Panc1 (cell line): Measurements from ENCODE around the gene CCDC40. TPM values are rescaled to one million over a fixed set of nuclear protein-coding genes. Genes with fewer than 3 reads are reported as not detected.

ENCODE experiments used
- ATAC-seq: fragments of 200-7000 bp; cut with Tn5 transposase; 2 replicates; pipeline ENCODE4 v1.9.1; 2020; ENCODE audit warnings: mild to moderate bottlenecking, moderate library complexity
- BruUV-seq: library from RNA; stranded (reverse); fragments of 400-500 nt; replicated peaks from 2 replicates; lab custom pipeline; 2021; lab: Mats Ljungman, UMichigan
- CTCF ChIA-PET: fragments of 300-600 bp; sonication (Branson Sonifier 250); formaldehyde crosslinking; loops from one replicate; lab custom pipeline; 2022; ENCODE audit warnings: antibody characterized with exemption; lab: Charles Lee
- POLR2A ChIA-PET: fragments of 300-600 bp; sonication (Branson Sonifier 250); formaldehyde crosslinking; loops from one replicate; lab custom pipeline; 2022; ENCODE audit warnings: antibody characterized with exemption; lab: Charles Lee
- DNase-seq: peaks from one replicate; pipeline ENCODE4 v3.0.0-alpha.2; 2010; ENCODE audit warnings: low read depth, low spot score
- H3K27ac ChIP-seq: 2 replicates; pipeline ENCODE4 v1.5.1; 2011; ENCODE audit warnings: mild to moderate bottlenecking, low read length, inconsistent platforms
- H3K27me3 ChIP-seq: fragments of 200-500 bp; sonication (Bioruptor generic); 2 replicates; pipeline ENCODE4 v1.6.0; 2014; ENCODE audit warnings: low read length, inconsistent platforms; ENCODE audit not compliant: control insufficient read depth, insufficient read depth
- H3K36me3 ChIP-seq: fragments of 200-500 bp; sonication (Bioruptor generic); 2 replicates; pipeline ENCODE4 v1.5.1; 2014; ENCODE audit warnings: inconsistent platforms, mild to moderate bottlenecking, low read length, moderate library complexity; ENCODE audit not compliant: control insufficient read depth, insufficient read depth
- H3K4me1 ChIP-seq: 2 replicates; pipeline ENCODE4 v1.5.1; 2011; ENCODE audit warnings: inconsistent platforms, mild to moderate bottlenecking, low read length, moderate library complexity; ENCODE audit not compliant: control insufficient read depth, insufficient read depth
- H3K4me3 ChIP-seq, 2 experiments: 2 replicates each; pipeline ENCODE4 v1.5.1; 2011 to 2012; ENCODE audit warnings: low read depth in 2 of 2, low read length in 2 of 2, mild to moderate bottlenecking in 2 of 2, inconsistent platforms in 1 of 2, moderate library complexity in 1 of 2
- H3K9me3 ChIP-seq: fragments of 200-500 bp; sonication (Bioruptor generic); 2 replicates; pipeline ENCODE4 v1.5.1; 2014; ENCODE audit warnings: low read depth, mild to moderate bottlenecking, inconsistent platforms, low read length, moderate library complexity; ENCODE audit not compliant: control insufficient read depth, insufficient read depth
- CTCF ChIP-seq: fragments of 450-650 bp; IDR thresholded peaks from 2 replicates; pipeline ENCODE4 v1.5.1; 2017; ENCODE audit warnings: mild to moderate bottlenecking
- POLR2AphosphoS5 ChIP-seq: IDR thresholded peaks from 2 replicates; pipeline ENCODE4 v1.6.1; 2012; ENCODE audit warnings: mild to moderate bottlenecking, low read depth, low read length, moderate library complexity
- SIN3A ChIP-seq: IDR thresholded peaks from 2 replicates; pipeline ENCODE4 v1.6.1; 2012; ENCODE audit warnings: low read depth, mild to moderate bottlenecking, low read length, moderate library complexity, borderline replicate concordance; ENCODE audit not compliant: insufficient read depth
- TCF7L2 ChIP-seq: IDR thresholded peaks from 2 replicates; pipeline ENCODE4 v1.6.1; 2011; ENCODE audit warnings: mild to moderate bottlenecking, low read depth, low read length, inconsistent platforms
- in situ Hi-C: cut with HindIII; loops from 2 replicates; pipeline ENCODE4 v1.10.0; 2016; ENCODE audit warnings: low sequenced_read_pairs, low pct_unique_long_range_greater_than_20kb
- intact Hi-C: fragments of 100-400 bp; cut with micrococcal nuclease; formaldehyde crosslinking; loops from one replicate; pipeline ENCODE4 v1.10.0; 2022; ENCODE audit not compliant: unreplicated experiment
- total RNA-seq: library from RNA; stranded (reverse); gene quantifications from one replicate; pipeline ENCODE4 v1.2.1, GENCODE V29; 2021; ENCODE audit not compliant: unreplicated experiment
- TF ChIP-seq, protein P1 (sequence below), 2 experiments: IDR thresholded peaks; 2 replicates each; pipeline ENCODE4 v1.6.1; 2011 to 2012; ENCODE audit warnings: low read depth in 2 of 2, control low read depth in 1 of 2, low read length in 1 of 2, mild to moderate bottlenecking in 1 of 2, moderate library complexity in 1 of 2; ENCODE audit not compliant: insufficient read depth in 1 of 2

CCDC40 gene
- total RNA-seq, 1 experiment from 2014 or later = 18.0 TPM

- DNase-seq (no peak), ATAC-seq (no peak)
- H3K4me3 ChIP-seq = no peak overlapping the region
- H3K9me3 ChIP-seq = no peaks in the 10 kb centered on the region
- no TSS peak for BruUV-seq
- CTCF ChIA-PET = no interaction called here
- TF ChIP-seq POLR2AphosphoS5 (no peak), SIN3A (no peak), TCF7L2 (no peak), CTCF (no peak)
- TF ChIP-seq, protein P1, sequence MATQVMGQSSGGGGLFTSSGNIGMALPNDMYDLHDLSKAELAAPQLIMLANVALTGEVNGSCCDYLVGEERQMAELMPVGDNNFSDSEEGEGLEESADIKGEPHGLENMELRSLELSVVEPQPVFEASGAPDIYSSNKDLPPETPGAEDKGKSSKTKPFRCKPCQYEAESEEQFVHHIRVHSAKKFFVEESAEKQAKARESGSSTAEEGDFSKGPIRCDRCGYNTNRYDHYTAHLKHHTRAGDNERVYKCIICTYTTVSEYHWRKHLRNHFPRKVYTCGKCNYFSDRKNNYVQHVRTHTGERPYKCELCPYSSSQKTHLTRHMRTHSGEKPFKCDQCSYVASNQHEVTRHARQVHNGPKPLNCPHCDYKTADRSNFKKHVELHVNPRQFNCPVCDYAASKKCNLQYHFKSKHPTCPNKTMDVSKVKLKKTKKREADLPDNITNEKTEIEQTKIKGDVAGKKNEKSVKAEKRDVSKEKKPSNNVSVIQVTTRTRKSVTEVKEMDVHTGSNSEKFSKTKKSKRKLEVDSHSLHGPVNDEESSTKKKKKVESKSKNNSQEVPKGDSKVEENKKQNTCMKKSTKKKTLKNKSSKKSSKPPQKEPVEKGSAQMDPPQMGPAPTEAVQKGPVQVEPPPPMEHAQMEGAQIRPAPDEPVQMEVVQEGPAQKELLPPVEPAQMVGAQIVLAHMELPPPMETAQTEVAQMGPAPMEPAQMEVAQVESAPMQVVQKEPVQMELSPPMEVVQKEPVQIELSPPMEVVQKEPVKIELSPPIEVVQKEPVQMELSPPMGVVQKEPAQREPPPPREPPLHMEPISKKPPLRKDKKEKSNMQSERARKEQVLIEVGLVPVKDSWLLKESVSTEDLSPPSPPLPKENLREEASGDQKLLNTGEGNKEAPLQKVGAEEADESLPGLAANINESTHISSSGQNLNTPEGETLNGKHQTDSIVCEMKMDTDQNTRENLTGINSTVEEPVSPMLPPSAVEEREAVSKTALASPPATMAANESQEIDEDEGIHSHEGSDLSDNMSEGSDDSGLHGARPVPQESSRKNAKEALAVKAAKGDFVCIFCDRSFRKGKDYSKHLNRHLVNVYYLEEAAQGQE (IDR thresholded peaks at IDR 0.05; ENCODE audit: insufficient read depth in 1 of 2, low read depth in 2 of 2, low read length in 1 of 2) = no peak
- H3K4me1 ChIP-seq = 0 out of 2 replicates have a peak, but pooled peaks cover 4% of the 10 kb centered on the region
- no peak overlapping the region for H3K27ac ChIP-seq
- H3K36me3 ChIP-seq = no peaks in the 10 kb centered on the region
- intact Hi-C loops = no loop called here
- no peaks in the 10 kb centered on the region for H3K27me3 ChIP-seq
- POLR2A ChIA-PET = interaction anchor here (0.6 kb wide), 1 partner anchor 1830 kb away, joined by 6 read pairs; no protein-coding TSS in a partner anchor
- in situ Hi-C loops = no loop called here
Measured at GRCh38 chr17:80002070-80002641, 34.3 kb upstream of the CCDC40 start.

DNA sequence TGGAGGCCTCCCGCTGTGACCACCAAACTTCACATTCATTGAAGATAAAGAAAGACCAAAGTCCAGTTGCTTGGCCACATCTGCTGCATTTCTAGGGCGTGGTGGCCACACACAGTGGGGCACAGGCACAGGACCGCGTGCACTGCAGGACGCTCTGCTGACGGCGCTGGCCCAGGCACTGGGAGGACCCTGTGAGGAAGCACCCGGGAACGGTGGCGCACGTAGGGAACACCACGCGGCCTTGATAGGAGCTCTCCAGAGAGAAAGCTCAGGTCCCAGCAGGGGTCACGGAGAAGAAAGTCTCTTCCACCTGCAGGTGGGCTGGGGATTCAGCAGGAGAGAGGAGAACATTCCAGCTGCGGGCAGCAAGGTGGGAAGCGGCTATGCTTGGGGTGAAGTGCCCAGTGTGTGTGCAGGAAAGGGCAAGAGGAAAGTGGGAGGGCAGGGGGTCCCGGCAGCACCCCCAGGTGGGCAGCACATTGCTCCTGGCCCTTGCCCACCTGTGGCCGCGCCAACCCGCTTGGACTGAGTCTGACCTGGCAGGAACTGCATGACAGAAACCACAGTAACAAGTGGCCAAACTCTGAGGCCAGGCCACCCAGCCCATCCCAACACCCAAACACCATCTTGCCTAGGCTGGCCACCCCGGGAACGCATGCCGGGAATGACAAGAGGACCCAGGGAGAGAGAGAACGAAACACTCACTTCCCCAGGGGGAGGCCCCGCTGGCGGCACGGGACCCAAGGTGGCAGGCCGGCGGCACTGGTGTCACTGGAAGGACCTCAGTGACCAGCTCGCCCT is 33.6 kb upstream of the CCDC40 start:
- H3K9me3 ChIP-seq = no peaks in the 10 kb centered on the region
- in situ Hi-C loops = no loop called here
- TF ChIP-seq, protein P1 (IDR thresholded peaks at IDR 0.05; ENCODE audit: insufficient read depth in 1 of 2, low read depth in 2 of 2, low read length in 1 of 2) = no peak
- TF ChIP-seq POLR2AphosphoS5 (no peak), TCF7L2 (no peak), CTCF (no peak), SIN3A (no peak)
- H3K4me1 ChIP-seq = no peaks in the 10 kb centered on the region
- no peaks in the 10 kb centered on the region for H3K36me3 ChIP-seq
- H3K27ac ChIP-seq = no peak overlapping the region
- CTCF ChIA-PET = no interaction called here
- no peak overlapping the region for H3K4me3 ChIP-seq
- BruUV-seq = no TSS peak
- ATAC-seq (no peak), DNase-seq (no peak)
- POLR2A ChIA-PET = no interaction called here
- intact Hi-C loops = no loop called here
- no peaks in the 10 kb centered on the region for H3K27me3 ChIP-seq
